GM12878 (cell line): ENCODE data around the gene VPS39. TPM values are rescaled to one million over a fixed set of nuclear protein-coding genes. Genes with fewer than 3 reads are reported as not detected.

Experiments
- ATAC-seq: fragments of 200-7000 bp; cut with Tn5 transposase; 3 replicates; pipeline ENCODE4 v1.9.1; 2020; ENCODE audit warnings: mild to moderate bottlenecking, moderate library complexity
- BruUV-seq: library from RNA; stranded (reverse); fragments of 400-500 nt; replicated peaks from 2 replicates; lab custom pipeline; 2021; lab: Mats Ljungman, UMichigan
- CTCF ChIA-PET: fragments of 300-600 bp; sonication (Branson Sonifier 250); formaldehyde crosslinking; extraction: SDS; loops from one replicate; lab custom pipeline; 2021; ENCODE audit warnings: inconsistent platforms; lab: Yijun Ruan, JAX
- POLR2A ChIA-PET: fragments of 350-600 bp; formaldehyde crosslinking; extraction: SDS; loops from one replicate; lab custom pipeline; 2021; ENCODE audit warnings: inconsistent platforms; lab: Charles Lee
- RAD21 ChIA-PET: fragments of 300-600 bp; sonication (Branson Sonifier 250); formaldehyde crosslinking; loops from one replicate; lab custom pipeline; 2023; ENCODE audit warnings: antibody characterized with exemption; ENCODE audit not compliant: unreplicated experiment; lab: Charles Lee
- SMC1A ChIA-PET: fragments of 300-600 bp; sonication (Branson Sonifier 250); formaldehyde crosslinking; loops from one replicate; lab custom pipeline; 2023; ENCODE audit not compliant: unreplicated experiment, uncharacterized antibody; lab: Charles Lee
- DNase-seq: peaks from one replicate; pipeline ENCODE4 v3.0.0-alpha.2; 2011; ENCODE audit warnings: low read depth, low spot score
- FAIRE-seq: peaks from 3 replicates; lab custom pipeline; 2011; peaks lifted over from hg19 to GRCh38; lab: Jason Lieb, UNC
- H2AFZ ChIP-seq: 2 replicates; pipeline ENCODE4 v1.6.0; 2011; ENCODE audit warnings: low read depth, low read length, control low read depth; ENCODE audit not compliant: control insufficient read depth
- H3K27ac ChIP-seq: 2 replicates; pipeline ENCODE4 v1.5.1; 2011; ENCODE audit warnings: control low read depth; ENCODE audit not compliant: control insufficient read depth, insufficient read depth
- H3K27me3 ChIP-seq, 2 experiments: replicated peaks in 1 of 2; 2 replicates each; pipeline versions ENCODE4 v1.6.0 to v1.6.1; 2011; ENCODE audit warnings: low read length in 1 of 2; ENCODE audit not compliant: control insufficient read depth in 2 of 2, insufficient read depth in 2 of 2
- H3K36me3 ChIP-seq, 2 experiments: 2 replicates each; pipeline ENCODE4 v1.5.1; 2011; ENCODE audit warnings: low read length in 1 of 2; ENCODE audit not compliant: control insufficient read depth in 2 of 2, insufficient read depth in 2 of 2
- H3K4me1 ChIP-seq: 2 replicates; pipeline ENCODE4 v1.6.1; 2011; ENCODE audit warnings: mild to moderate bottlenecking, low read length, moderate library complexity, mixed read lengths; ENCODE audit not compliant: control insufficient read depth, insufficient read depth
- H3K4me2 ChIP-seq: 2 replicates; pipeline ENCODE4 v1.6.0; 2011; ENCODE audit warnings: control low read depth; ENCODE audit not compliant: control insufficient read depth, insufficient read depth
- H3K4me3 ChIP-seq: fragments of 200-600 bp; sonication (generic); 2 replicates; pipeline ENCODE4 v1.5.1; 2016
- H3K79me2 ChIP-seq: 2 replicates; pipeline ENCODE4 v1.6.0; 2011; ENCODE audit warnings: low read length; ENCODE audit not compliant: control insufficient read depth, insufficient read depth
- H3K9ac ChIP-seq: 2 replicates; pipeline ENCODE4 v1.8.0; 2011; ENCODE audit warnings: low read length, control low read depth, mixed read lengths; ENCODE audit not compliant: control insufficient read depth, insufficient read depth
- H3K9me3 ChIP-seq: replicated peaks from 3 replicates; pipeline ENCODE4 v1.5.1; 2011; ENCODE audit warnings: mild to moderate bottlenecking, low read length; ENCODE audit not compliant: control insufficient read depth, insufficient read depth
- H4K20me1 ChIP-seq: 2 replicates; pipeline ENCODE4 v1.6.0; 2011; ENCODE audit not compliant: control insufficient read depth, insufficient read depth
- CREB1 ChIP-seq: IDR thresholded peaks from 2 replicates; pipeline ENCODE4 v1.6.1; 2012; ENCODE audit warnings: low read depth, mild to moderate bottlenecking, inconsistent platforms
- GABPA ChIP-seq: IDR thresholded peaks from 2 replicates; pipeline ENCODE4 v1.6.1; 2014; ENCODE audit warnings: antibody characterized with exemption, low read depth, mild to moderate bottlenecking, inconsistent platforms
- IKZF1 ChIP-seq: fragments of 450-650 bp; conservative IDR thresholded peaks from 2 replicates; pipeline ENCODE4 v1.6.1; 2017; ENCODE audit warnings: antibody characterized with exemption, mild to moderate bottlenecking
- JUNB ChIP-seq: IDR thresholded peaks from 2 replicates; pipeline ENCODE4 v1.6.1; 2016; ENCODE audit warnings: antibody characterized with exemption, mild to moderate bottlenecking
- KDM1A ChIP-seq: fragments of 200-600 bp; sonication (generic); IDR thresholded peaks from 2 replicates; pipeline ENCODE4 v1.6.1; 2016; ENCODE audit warnings: borderline replicate concordance
- MLLT1 ChIP-seq: fragments of 450-650 bp; IDR thresholded peaks from 2 replicates; pipeline ENCODE4 v1.6.1; 2016; ENCODE audit warnings: mild to moderate bottlenecking
- MYB ChIP-seq: fragments of 150-350 bp; IDR thresholded peaks from 2 replicates; pipeline ENCODE4 v1.6.1; 2014; ENCODE audit warnings: mild to moderate bottlenecking, low read depth, low read length, borderline replicate concordance
- NR2F1 ChIP-seq: fragments of 450-650 bp; conservative IDR thresholded peaks from 2 replicates; pipeline ENCODE4 v1.6.1; 2017; ENCODE audit warnings: mild to moderate bottlenecking
- PKNOX1 ChIP-seq: fragments of 450-650 bp; IDR thresholded peaks from 2 replicates; pipeline ENCODE4 v1.6.1; 2016; ENCODE audit warnings: mild to moderate bottlenecking
- POU2F2 ChIP-seq: IDR thresholded peaks from 3 replicates; pipeline ENCODE4 v1.6.1; 2011; ENCODE audit warnings: low read depth, mild to moderate bottlenecking, low read length, borderline replicate concordance
- RAD51 ChIP-seq: fragments of 450-650 bp; IDR thresholded peaks from 2 replicates; pipeline ENCODE4 v1.6.1; 2016; ENCODE audit warnings: moderate library complexity, mild to moderate bottlenecking, inconsistent platforms
- SMAD5 ChIP-seq: IDR thresholded peaks from 2 replicates; pipeline ENCODE4 v1.6.1; 2016; ENCODE audit warnings: antibody characterized with exemption, low read depth
- SUZ12 ChIP-seq: fragments of 200-600 bp; sonication (generic); IDR thresholded peaks from one replicate; pipeline ENCODE4 v1.6.1; 2018; ENCODE audit warnings: antibody characterized with exemption, mild to moderate bottlenecking; ENCODE audit not compliant: unreplicated experiment
- TCF12 ChIP-seq: IDR thresholded peaks from 2 replicates; pipeline ENCODE4 v1.6.1; 2011; ENCODE audit warnings: low read depth, mild to moderate bottlenecking, low read length
- USF2 ChIP-seq: IDR thresholded peaks from 2 replicates; pipeline ENCODE4 v1.6.1; 2011; ENCODE audit warnings: low read depth, low read length, improper control_type of control experiment, borderline replicate concordance
- YY1 ChIP-seq: IDR thresholded peaks from 2 replicates; pipeline ENCODE4 v1.6.1; 2011; ENCODE audit warnings: low read depth, mild to moderate bottlenecking, low read length
- ZNF217 ChIP-seq: fragments of 450-650 bp; IDR thresholded peaks from 2 replicates; pipeline ENCODE4 v1.6.1; 2017; ENCODE audit warnings: antibody characterized with exemption, mild to moderate bottlenecking
- WGBS: methylation state at CpG from one replicate; pipeline ENCODE4 v1.1.6; 2016; ENCODE audit warnings: low lambda C conversion rate; ENCODE audit not compliant: insufficient replicate concordance, insufficient coverage; ENCODE audit errors: missing lambda C conversion rate; 5-methylcytosine and 5-hydroxymethylcytosine counted together
- in situ Hi-C: fragments of 300-500 bp; cut with MboI; formaldehyde crosslinking; loops from 9 replicates; pipeline ENCODE4 v1.14.3; 2018; ENCODE audit warnings: mixed read lengths
- intact Hi-C: fragments of 100-400 bp; cut with micrococcal nuclease; formaldehyde crosslinking; loops from one replicate; pipeline ENCODE4 v1.14.2; 2022; ENCODE audit not compliant: unreplicated experiment
- polyA plus RNA-seq, 11 experiments: library from polyadenylated mRNA; depleted of rRNA in 4 of 11; unstranded in 6 of 11; stranded (reverse) in 5 of 11; fragments of >200 nt; fragmentation: Nextera tagmentation in 4 of 11; fragmentation: Illumina TruSeq in 1 of 11; extraction: Ambion mirVana in 4 of 11; extraction: Trizol in 1 of 11; gene quantifications; 1 replicate in 1 of 11; 2 replicates in 10 of 11; pipeline versions ENCODE4 v1.2.1 to v1.2.3, GENCODE V29; 2011 to 2016; ENCODE audit warnings: inconsistent platforms in 2 of 11, missing spikeins in 2 of 11, low read depth in 1 of 11
- total RNA-seq, 4 experiments: library from RNA; depleted of rRNA in 3 of 4; stranded (reverse); fragments of >200 nt in 3 of 4; fragmentation: Illumina TruSeq in 1 of 4; extraction: Trizol in 1 of 4; gene quantifications; 2 replicates each; pipeline versions ENCODE4 v1.2.1 to v1.2.3, GENCODE V29; 2013 to 2021
- TF ChIP-seq, protein P1 (sequence below): IDR thresholded peaks from 2 replicates; pipeline ENCODE4 v1.6.1; 2012; ENCODE audit warnings: low read depth, low read length, improper control_type of control experiment

Gene VPS39
- total and polyA plus RNA-seq, 10 of the 15 experiments (the other 5 are each of a cell fraction or from before 2014, with no cell fraction given) = 4.9 to 50.0 (median 36.2) TPM

DNA sequence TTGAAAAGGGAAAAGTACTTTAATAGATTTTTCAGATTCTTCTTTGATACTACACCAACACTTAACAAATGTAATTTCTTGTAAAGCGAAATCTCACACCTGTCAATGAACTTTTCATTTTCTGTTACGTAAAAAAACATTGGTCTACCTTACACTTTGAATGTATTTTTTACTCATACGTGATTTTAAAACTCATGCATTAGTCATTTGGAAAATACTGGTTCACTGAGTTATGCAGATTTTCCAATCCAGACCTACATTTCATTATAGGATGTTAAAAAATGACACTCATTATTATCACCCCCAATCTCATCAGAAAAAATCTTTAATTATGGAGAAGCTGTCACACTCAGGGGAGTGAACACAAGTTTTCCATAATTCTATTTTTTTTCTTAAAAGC, 14.7 kb downstream of the VPS39 start:
- 35% methylated on average over 3 of the region's 3 CpGs for WGBS
- DNase-seq (no peak), FAIRE-seq (no peak), ATAC-seq (peak; percentile 20; the same call in 2 of the 3 replicates)
- in situ Hi-C loops (no loop called here), intact Hi-C loops (no loop called here)
- ChIA-PET RAD21 (interaction anchor here (1.3 kb wide), 1 partner anchor 82 kb away, joined by 3 read pairs; no protein-coding TSS in a partner anchor), CTCF (interaction anchor here (0.6 to 1.4 kb wide), 3 partner anchors 9 to 175 kb away, joined by 3 to 4 read pairs (median 3); no protein-coding TSS in a partner anchor), SMC1A (interaction anchor here (0.6 kb wide), 1 partner anchor 18 kb away, joined by 3 read pairs; no protein-coding TSS in a partner anchor), POLR2A (no interaction called here)
- Histone ChIP-seq H3K4me1 (peaks cover 29% of the 10 kb centered on the region), H3K9ac (no peak overlapping the region), H2AFZ (no peak overlapping the region), H3K27ac (no peak overlapping the region; the same call in 1 of the 2 replicates), H3K4me2 (no peak overlapping the region; the same call in 1 of the 2 replicates), H3K36me3 (peaks cover 3 to 14% of the 10 kb centered on the region in 2 experiments), H3K27me3 (no peaks in the 10 kb centered on the region), H4K20me1 (no peaks in the 10 kb centered on the region), H3K79me2 (peaks cover 3% of the 10 kb centered on the region), H3K4me3 (no peak overlapping the region; the same call in 1 of the 2 replicates), H3K9me3 (peaks cover 8% of the 10 kb centered on the region; the same call in 2 of the 3 replicates)
- BruUV-seq = no TSS peak
- TF ChIP-seq USF2 (no peak), PKNOX1 (no peak), POU2F2 (no peak), MYB (no peak), IKZF1 (no peak), KDM1A (no peak), JUNB (peak; percentile 89), GABPA (no peak), MLLT1 (no peak), TCF12 (no peak), RAD51 (no peak), SMAD5 (no peak), NR2F1 (no peak), YY1 (no peak), CREB1 (0 out of 2 replicates have a peak, but pooled peaks have one; percentile 36), ZNF217 (no peak), SUZ12 (no peak)
- TF ChIP-seq, protein P1, sequence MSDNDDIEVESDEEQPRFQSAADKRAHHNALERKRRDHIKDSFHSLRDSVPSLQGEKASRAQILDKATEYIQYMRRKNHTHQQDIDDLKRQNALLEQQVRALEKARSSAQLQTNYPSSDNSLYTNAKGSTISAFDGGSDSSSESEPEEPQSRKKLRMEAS = no peak
